ENCODE data around the gene RAP1GAP.

- TF ChIP-seq CTCF (IDR thresholded peaks at IDR 0.05): no peak
- no peak for TF ChIP-seq POLR2A (IDR thresholded peaks at IDR 0.05)
- no peak for TF ChIP-seq POLR2AphosphoS5 (IDR thresholded peaks at IDR 0.05)
- TF ChIP-seq EP300 (IDR thresholded peaks at IDR 0.05; ENCODE audit: low read depth): no peak
These were observed 55.9 kb downstream of the RAP1GAP start for GRCh38 chr1:21613072-21613867.

Data from transverse colon (tissue), 4 donors.